Gastrocnemius medialis (tissue), 4 donors: ENCODE results near the gene USP17L10. TPM values are rescaled to one million over a fixed set of nuclear protein-coding genes. Genes with fewer than 3 reads are reported as not detected.
A peak's percentile ranks its signal among the peaks of the same experiment; 100 is the strongest.
"Not testable (repeated sequence)": the region's sequence is repeated elsewhere in the genome, so short reads cannot be mapped to it uniquely, and the experiment has no call there.

ENCODE experiments used
- ATAC-seq, 2 donors: fragments of 150-250 bp; one replicate each; pipeline ENCODE4 v1.9.1; 2016
- DNase-seq, 2 donors: peaks; one replicate each; pipeline ENCODE4 v3.0.0-alpha.2; 2019
- H3K27ac ChIP-seq, 4 donors: fragments of 200-600 bp; sonication (generic); 1 replicate in 1 of 4; 2 replicates in 3 of 4; pipeline ENCODE4 v1.5.1; 2016 to 2018; ENCODE audit warnings: mild to moderate bottlenecking in 2 of 4, moderate library complexity in 1 of 4
- H3K27me3 ChIP-seq, 3 donors: fragments of 200-600 bp; sonication (generic) in 2 of 3; 1 replicate in 1 of 3; 2 replicates in 2 of 3; pipeline versions ENCODE4 v1.5.1 to v1.6.0; 2016 to 2019; ENCODE audit warnings: mild to moderate bottlenecking in 1 of 3, moderate library complexity in 1 of 3
- H3K36me3 ChIP-seq, 2 donors: fragments of 200-600 bp; sonication (generic) in 1 of 2; one replicate each; pipeline ENCODE4 v1.5.1; 2017 to 2018
- H3K4me1 ChIP-seq, 2 donors: fragments of 200-600 bp; sonication (generic) in 1 of 2; one replicate each; pipeline ENCODE4 v1.5.1; 2016 to 2017; ENCODE audit warnings: mild to moderate bottlenecking in 2 of 2
- H3K4me3 ChIP-seq, 4 donors: fragments of 200-600 bp; sonication (generic) in 3 of 4; 1 replicate in 1 of 4; 2 replicates in 3 of 4; pipeline ENCODE4 v1.5.1; 2016 to 2019; ENCODE audit warnings: mild to moderate bottlenecking in 2 of 4
- H3K9me3 ChIP-seq, 3 donors: fragments of 200-600 bp; sonication (generic) in 2 of 3; 1 replicate in 1 of 3; 2 replicates in 2 of 3; pipeline ENCODE4 v1.5.1; 2016 to 2019
- in situ Hi-C, 4 donors: fragments of 200-750 bp; cut with MboI; loops; one replicate each; pipeline versions ENCODE4 v1.15.0 to v1.8.0; 2017; ENCODE audit warnings: low sequenced_read_pairs in 4 of 4
- intact Hi-C: fragments of 100-400 bp; cut with DNase I; formaldehyde crosslinking; loops from one replicate; pipeline ENCODE4 v1.15.1; 2023; ENCODE audit warnings: low total_unique reads
- total RNA-seq, 4 donors: library from RNA; depleted of rRNA; stranded (reverse); fragments of >200 nt; gene quantifications; one replicate each; pipeline versions ENCODE4 v1.1.0 to v1.2.3, GENCODE V29; 2016

Gene USP17L10
- total RNA-seq: not detected

GRCh38 chr4:9210357-9210756 lies at the start of gene USP17L10:
USP17L10 (plus strand) TSS chr4:9210657; CDS start chr4:9210657, 0 bp downstream.
- intact Hi-C loops, H3K4me3 ChIP-seq: not testable (repeated sequence)

GRCh38 chr4:9165990-9166389 lies 44.5 kb upstream of the USP17L10 start:
- not testable (repeated sequence) for ATAC-seq, DNase-seq

More at GRCh38 chr4:9210357-9210756, at the start of gene USP17L10:
- ATAC-seq, DNase-seq, H3K9me3 ChIP-seq, H3K36me3 ChIP-seq, H3K27ac ChIP-seq, H3K4me1 ChIP-seq, H3K27me3 ChIP-seq, in situ Hi-C loops: not testable (repeated sequence)

GRCh38 chr4:9169791-9170459 lies 40.5 kb upstream of the USP17L10 start, which contains the start of gene FAM90A26:
FAM90A26 (plus strand) TSS chr4:9170409; CDS start chr4:9173173, 2,764 bp downstream.
- intact Hi-C loops, H3K27me3 ChIP-seq: not testable (repeated sequence)

More at GRCh38 chr4:9165990-9166389, 44.5 kb upstream of the USP17L10 start:
- H3K27me3 ChIP-seq, H3K4me1 ChIP-seq, H3K27ac ChIP-seq, in situ Hi-C loops, H3K9me3 ChIP-seq, H3K4me3 ChIP-seq, intact Hi-C loops, H3K36me3 ChIP-seq: not testable (repeated sequence)

GRCh38 chr4:9214701-9215100 lies 4.2 kb downstream of the USP17L10 start:
- in situ Hi-C loops, H3K4me1 ChIP-seq, H3K9me3 ChIP-seq, DNase-seq, ATAC-seq, H3K4me3 ChIP-seq, H3K27ac ChIP-seq, intact Hi-C loops, H3K27me3 ChIP-seq, H3K36me3 ChIP-seq: not testable (repeated sequence)

More at GRCh38 chr4:9169791-9170459, 40.5 kb upstream of the USP17L10 start, which contains the start of gene FAM90A26:
- H3K4me1 ChIP-seq, H3K9me3 ChIP-seq, H3K36me3 ChIP-seq, H3K27ac ChIP-seq, DNase-seq, H3K4me3 ChIP-seq, ATAC-seq, in situ Hi-C loops: not testable (repeated sequence)

GRCh38 chr4:9215105-9215504 lies 4.6 kb downstream of the USP17L10 start, which contains the start of gene USP17L11:
USP17L11 (plus strand) TSS chr4:9215405; CDS start chr4:9215405, 0 bp downstream.
- in situ Hi-C loops, H3K36me3 ChIP-seq, DNase-seq, H3K4me1 ChIP-seq, intact Hi-C loops, H3K27ac ChIP-seq, ATAC-seq, H3K4me3 ChIP-seq, H3K9me3 ChIP-seq, H3K27me3 ChIP-seq: not testable (repeated sequence)

- H3K9me3 ChIP-seq, in situ Hi-C loops, intact Hi-C loops, H3K27me3 ChIP-seq, ATAC-seq, H3K27ac ChIP-seq, H3K4me1 ChIP-seq, DNase-seq, H3K4me3 ChIP-seq, H3K36me3 ChIP-seq: not testable (repeated sequence)
Observed at GRCh38 chr4:9219852-9220251, 9.4 kb downstream of the USP17L10 start, which contains the start of gene USP17L12. USP17L12 (plus strand) TSS chr4:9220152; CDS start chr4:9220152, 0 bp downstream.

GRCh38 chr4:9224596-9224995 lies 14.1 kb downstream of the USP17L10 start, which contains the start of gene USP17L13:
USP17L13 (plus strand) TSS chr4:9224896; CDS start chr4:9224896, 0 bp downstream.
- H3K36me3 ChIP-seq, in situ Hi-C loops, H3K27me3 ChIP-seq, H3K27ac ChIP-seq, H3K9me3 ChIP-seq, DNase-seq, H3K4me1 ChIP-seq, intact Hi-C loops, ATAC-seq, H3K4me3 ChIP-seq: not testable (repeated sequence)

- H3K36me3 ChIP-seq, DNase-seq, H3K27me3 ChIP-seq, H3K27ac ChIP-seq, ATAC-seq, H3K4me1 ChIP-seq, intact Hi-C loops, H3K4me3 ChIP-seq, H3K9me3 ChIP-seq, in situ Hi-C loops: not testable (repeated sequence)
Observed at GRCh38 chr4:9230249-9230648, 19.8 kb downstream of the USP17L10 start.

- H3K27me3 ChIP-seq, H3K36me3 ChIP-seq, H3K9me3 ChIP-seq, DNase-seq, H3K27ac ChIP-seq, ATAC-seq, H3K4me1 ChIP-seq, in situ Hi-C loops, H3K4me3 ChIP-seq, intact Hi-C loops: not testable (repeated sequence)
Observed at GRCh38 chr4:9234085-9234484, 23.6 kb downstream of the USP17L10 start, which contains the start of gene USP17L15. USP17L15 (plus strand) TSS chr4:9234385; CDS start chr4:9234385, 0 bp downstream.

GRCh38 chr4:9238461-9238860 lies 28.0 kb downstream of the USP17L10 start:
- H3K27ac ChIP-seq, H3K27me3 ChIP-seq, H3K4me3 ChIP-seq, H3K4me1 ChIP-seq, intact Hi-C loops, H3K36me3 ChIP-seq, in situ Hi-C loops, ATAC-seq, H3K9me3 ChIP-seq: not testable (repeated sequence)
- DNase-seq: peak in 1 of 2 donors; percentile 7

- H3K27ac ChIP-seq, intact Hi-C loops, in situ Hi-C loops, H3K9me3 ChIP-seq, H3K27me3 ChIP-seq, DNase-seq, ATAC-seq, H3K36me3 ChIP-seq, H3K4me3 ChIP-seq, H3K4me1 ChIP-seq: not testable (repeated sequence)
Observed at GRCh38 chr4:9243579-9243978, 33.1 kb downstream of the USP17L10 start, which contains the start of gene USP17L17. USP17L17 (plus strand) TSS chr4:9243879; CDS start chr4:9243879, 0 bp downstream.
